ENCODE results near the gene KY. TPM values are rescaled to one million over a fixed set of nuclear protein-coding genes. Genes with fewer than 3 reads are reported as not detected.

Gene KY
- total RNA-seq, 4 donors from 2014 or later, result 0.19 to 1.2 TPM; not detected in 2

- intact Hi-C loops (cut with DNase I), result no loop called here
- 98% methylated on average over 4 of the region's 4 CpGs for WGBS, 2 donors
- Histone ChIP-seq H3K27ac (no peak overlapping the region), H3K4me1 (peaks cover 0 to 9% (median 0%) of the 10 kb centered on the region in 3 donors), H3K4me3 (no peak overlapping the region), H3K27me3 (no peaks in the 10 kb centered on the region), H3K9me3 (no peaks in the 10 kb centered on the region), H3K36me3 (peaks cover 0 to 55% (median 0%) of the 10 kb centered on the region in 3 donors)
- no peak for DNase-seq
- no peak for TF ChIP-seq CTCF (IDR thresholded peaks at IDR 0.05)
These were observed 88.8 kb downstream of the KY start for GRCh38 chr3:134562055-134562454.

- DNase-seq, result no peak
- TF ChIP-seq POLR2A (IDR thresholded peaks at IDR 0.05) (no peak), CTCF (IDR thresholded peaks at IDR 0.05) (no peak)
- intact Hi-C loops (cut with DNase I), result no loop called here
- Histone ChIP-seq H3K9me3 (no peaks in the 10 kb centered on the region), H3K27me3 (no peaks in the 10 kb centered on the region), H3K36me3 (peaks cover 0 to 62% (median 0%) of the 10 kb centered on the region in 3 donors), H3K4me1 (peaks cover 0 to 9% (median 0%) of the 10 kb centered on the region in 3 donors), H3K4me3 (no peak overlapping the region), H3K27ac (no peak overlapping the region)
- 98 to 100% methylated on average over 3 of the region's 3 CpGs for WGBS, 2 donors
These were observed 91.2 kb downstream of the KY start for GRCh38 chr3:134559591-134559990.

Other genes with a start within 250 kb of the KY start
- gene ANAPC13, start 165.0 kb downstream of the KY start, total RNA-seq, result 10 to 100 TPM; 20.7 to 38.7 (median 26.0) TPM
- 10 to 100 TPM in 3 of 4 donors, 1 to 10 TPM in 1; 7.7 to 18.1 (median 14.4) TPM for gene CEP63, start 165.0 kb downstream of the KY start, total RNA-seq
- 1 to 10 TPM in 1 of 4 donors, under 1 TPM in 3; 0.08 to 1.1 (median 0.72) TPM for gene EPHB1, start 144.2 kb upstream of the KY start, total RNA-seq